T-helper 2 cell treated with Interferon-gamma antibody and Interleukin-4, amounts not matched to agents 5 μg/mL and 100 μg/mL, for 36 hours (primary cell): ENCODE results near the gene ARF3.
"Not testable (repeated sequence)": the region's sequence is repeated elsewhere in the genome, so short reads cannot be mapped to it uniquely, and the experiment has no call there.

Source experiments
- DNase-seq: peaks from one replicate; pipeline ENCODE4 v3.0.0; 2021; ENCODE audit warnings: low spot score
- H3K27ac Mint-ChIP-seq: one replicate; pipeline ENCODE4 v1.8.0; 2021; ENCODE audit warnings: mild to moderate bottlenecking, mixed read lengths
- H3K27me3 Mint-ChIP-seq: one replicate; pipeline ENCODE4 v1.8.0; 2021; ENCODE audit warnings: low read depth, mixed read lengths
- H3K36me3 Mint-ChIP-seq: one replicate; pipeline ENCODE4 v1.8.0; 2021; ENCODE audit warnings: low read depth, mixed read lengths
- H3K4me1 Mint-ChIP-seq: one replicate; pipeline ENCODE4 v1.8.0; 2021; ENCODE audit warnings: low read depth, mixed read lengths
- H3K4me3 Mint-ChIP-seq: one replicate; pipeline ENCODE4 v1.8.0; 2022; ENCODE audit warnings: mild to moderate bottlenecking, moderate library complexity, mixed read lengths
- H3K9me3 Mint-ChIP-seq: one replicate; pipeline ENCODE4 v1.8.0; 2021; ENCODE audit warnings: mixed read lengths

ARF3 gene

GRCh38 chr12:48909698-48910097 is 47.6 kb downstream of the ARF3 start:
- H3K27me3 Mint-ChIP-seq, DNase-seq, H3K36me3 Mint-ChIP-seq, H3K9me3 Mint-ChIP-seq, H3K4me1 Mint-ChIP-seq, H3K4me3 Mint-ChIP-seq, H3K27ac Mint-ChIP-seq: not testable (repeated sequence)

GRCh38 chr12:48907245-48907644 is 50.0 kb downstream of the ARF3 start:
- H3K9me3 Mint-ChIP-seq = no peaks in the 10 kb centered on the region
- no peaks in the 10 kb centered on the region for H3K36me3 Mint-ChIP-seq
- peaks cover 4% of the 10 kb centered on the region for H3K27me3 Mint-ChIP-seq
- H3K4me3 Mint-ChIP-seq = no peak overlapping the region
- peaks cover 9% of the 10 kb centered on the region for H3K4me1 Mint-ChIP-seq
- H3K27ac Mint-ChIP-seq = no peak overlapping the region
- no peak for DNase-seq

- Mint-ChIP-seq H3K27ac (no peak overlapping the region), H3K4me1 (peaks cover 11% of the 10 kb centered on the region), H3K36me3 (no peaks in the 10 kb centered on the region), H3K27me3 (peaks cover 2% of the 10 kb centered on the region), H3K4me3 (peak overlapping the region; percentile 81), H3K9me3 (no peaks in the 10 kb centered on the region)
- peak; percentile 73 for DNase-seq
These were observed 53.3 kb downstream of the ARF3 start for GRCh38 chr12:48903982-48904411.

- H3K9me3 Mint-ChIP-seq = no peaks in the 10 kb centered on the region
These were observed 53.8 kb downstream of the ARF3 start for GRCh38 chr12:48903363-48903981.

GRCh38 chr12:48901278-48901677 is 56.0 kb downstream of the ARF3 start:
- Mint-ChIP-seq H3K36me3 (no peaks in the 10 kb centered on the region), H3K27ac (no peak overlapping the region), H3K4me3 (no peak overlapping the region), H3K9me3 (no peaks in the 10 kb centered on the region), H3K4me1 (peaks cover 11% of the 10 kb centered on the region), H3K27me3 (peaks cover 5% of the 10 kb centered on the region)
- DNase-seq = no peak

More at GRCh38 chr12:48903363-48903981, 53.8 kb downstream of the ARF3 start:
- no peak for DNase-seq
- Mint-ChIP-seq H3K4me1 (peaks cover 11% of the 10 kb centered on the region), H3K4me3 (peak overlapping the region; percentile 72), H3K36me3 (no peaks in the 10 kb centered on the region), H3K27ac (no peak overlapping the region), H3K27me3 (peaks cover 3% of the 10 kb centered on the region)

GRCh38 chr12:48899651-48900050 is 57.6 kb downstream of the ARF3 start:
- no peak for DNase-seq
- H3K27me3 Mint-ChIP-seq = peaks cover 5% of the 10 kb centered on the region
- H3K27ac Mint-ChIP-seq = no peak overlapping the region
- H3K9me3 Mint-ChIP-seq = no peaks in the 10 kb centered on the region
- H3K4me1 Mint-ChIP-seq = peaks cover 11% of the 10 kb centered on the region
- H3K36me3 Mint-ChIP-seq = no peaks in the 10 kb centered on the region
- H3K4me3 Mint-ChIP-seq = no peak overlapping the region

- Mint-ChIP-seq H3K27ac (no peak overlapping the region), H3K9me3 (no peaks in the 10 kb centered on the region), H3K27me3 (peaks cover 29% of the 10 kb centered on the region), H3K4me3 (no peak overlapping the region), H3K36me3 (no peaks in the 10 kb centered on the region), H3K4me1 (peaks cover 6% of the 10 kb centered on the region)
- no peak for DNase-seq
These were observed 63.0 kb downstream of the ARF3 start for GRCh38 chr12:48894271-48894670.

GRCh38 chr12:48890657-48891418 is 66.4 kb downstream of the ARF3 start:
- Mint-ChIP-seq H3K4me3 (peak overlapping the region; percentile 46), H3K27ac (no peak overlapping the region), H3K36me3 (no peaks in the 10 kb centered on the region), H3K4me1 (peaks cover 6% of the 10 kb centered on the region), H3K9me3 (no peaks in the 10 kb centered on the region), H3K27me3 (peaks cover 26% of the 10 kb centered on the region)
- DNase-seq = peak; percentile 72

GRCh38 chr12:48889679-48890078 is 67.6 kb downstream of the ARF3 start:
- Mint-ChIP-seq H3K4me3 (no peak overlapping the region), H3K27me3 (peaks cover 27% of the 10 kb centered on the region), H3K27ac (no peak overlapping the region), H3K4me1 (peaks cover 6% of the 10 kb centered on the region), H3K36me3 (no peaks in the 10 kb centered on the region), H3K9me3 (no peaks in the 10 kb centered on the region)
- no peak for DNase-seq
